Tibial nerve (tissue), 4 donors: ENCODE data around the gene MAP4K2. TPM values are rescaled to one million over a fixed set of nuclear protein-coding genes. Genes with fewer than 3 reads are reported as not detected.

Experiments used
- DNase-seq, 2 donors: peaks; one replicate each; pipeline ENCODE4 v3.0.0-alpha.2; 2019; ENCODE audit warnings: low spot score in 2 of 2
- H3K27ac ChIP-seq, 4 donors: fragments of 200-600 bp; sonication (generic) in 3 of 4; one replicate each; pipeline ENCODE4 v1.5.1; 2017 to 2019; ENCODE audit warnings: mild to moderate bottlenecking in 1 of 4
- H3K27me3 ChIP-seq, 2 donors: fragments of 200-600 bp; sonication (generic) in 1 of 2; one replicate each; pipeline versions ENCODE4 v1.5.1 to v1.6.0; 2017 to 2019
- H3K36me3 ChIP-seq, 3 donors: fragments of 200-600 bp; sonication (generic); one replicate each; pipeline ENCODE4 v1.5.1; 2018 to 2019
- H3K4me1 ChIP-seq, 4 donors: fragments of 200-600 bp; sonication (generic) in 3 of 4; one replicate each; pipeline ENCODE4 v1.5.1; 2017 to 2019
- H3K4me3 ChIP-seq, 4 donors: fragments of 200-600 bp; sonication (generic) in 3 of 4; one replicate each; pipeline ENCODE4 v1.5.1; 2017 to 2019; ENCODE audit warnings: mild to moderate bottlenecking in 1 of 4, moderate library complexity in 1 of 4
- H3K9me3 ChIP-seq, 4 donors: fragments of 200-600 bp; sonication (generic) in 3 of 4; one replicate each; pipeline ENCODE4 v1.5.1; 2017 to 2019
- CTCF ChIP-seq, 5 experiments: fragments of 200-600 bp in 3 of 5; fragments of 450-650 bp in 2 of 5; sonication (generic) in 3 of 5; IDR thresholded peaks; one replicate each; pipeline ENCODE4 v1.5.1; 2016 to 2019; ENCODE audit warnings: antibody characterized with exemption in 5 of 5, mild to moderate bottlenecking in 3 of 5, moderate library complexity in 2 of 5
- EP300 ChIP-seq, 2 donors: sonication (generic); formaldehyde crosslinking; IDR thresholded peaks; one replicate each; pipeline ENCODE4 v1.6.1; 2017; ENCODE audit warnings: antibody characterized with exemption in 2 of 2, mild to moderate bottlenecking in 1 of 2
- POLR2A ChIP-seq, 2 donors: fragments of 450-650 bp; IDR thresholded peaks; one replicate each; pipeline ENCODE4 v1.6.1; 2017; ENCODE audit warnings: antibody characterized with exemption in 2 of 2, mild to moderate bottlenecking in 2 of 2, moderate library complexity in 2 of 2
- WGBS, 2 donors: methylation state at CpG; one replicate each; pipeline ENCODE4 v1.1.5; 2018; 5-methylcytosine and 5-hydroxymethylcytosine counted together
- total RNA-seq, 4 donors: library from RNA; depleted of rRNA; stranded (reverse); fragments of >200 nt; gene quantifications; one replicate each; pipeline ENCODE4 v1.1.0, GENCODE V29; 2016

MAP4K2 gene
- total RNA-seq, 4 donors from 2014 or later = 10.6 to 22.2 (median 13.5) TPM

- WGBS, 2 donors = 39 to 42% methylated on average over 15 of the region's 15 CpGs
- peak in 1 of 2 donors; percentile 51 for DNase-seq
- Histone ChIP-seq H3K36me3 (peaks cover 0 to 46% (median 3%) of the 10 kb centered on the region in 3 donors), H3K27ac (no peak overlapping the region), H3K4me3 (no peak overlapping the region), H3K4me1 (peaks cover 0 to 5% (median 0%) of the 10 kb centered on the region in 4 donors), H3K9me3 (no peaks in the 10 kb centered on the region), H3K27me3 (no peaks in the 10 kb centered on the region)
- TF ChIP-seq CTCF (IDR thresholded peaks at IDR 0.05) = peak; percentile 51 to 66 (median 60)
- TF ChIP-seq POLR2A (IDR thresholded peaks at IDR 0.05) = no peak
Observed at GRCh38 chr11:64787526-64788320, 15.3 kb downstream of the MAP4K2 start.

GRCh38 chr11:64786308-64786707 is 16.7 kb downstream of the MAP4K2 start:
- Histone ChIP-seq H3K36me3 (peaks cover 0 to 39% (median 3%) of the 10 kb centered on the region in 3 donors), H3K4me3 (no peak overlapping the region), H3K9me3 (no peaks in the 10 kb centered on the region), H3K27ac (no peak overlapping the region), H3K4me1 (peaks cover 0 to 5% (median 0%) of the 10 kb centered on the region in 4 donors), H3K27me3 (no peaks in the 10 kb centered on the region)
- TF ChIP-seq EP300 (IDR thresholded peaks at IDR 0.05) = no peak
- TF ChIP-seq POLR2A (IDR thresholded peaks at IDR 0.05) = no peak
- TF ChIP-seq CTCF (IDR thresholded peaks at IDR 0.05) = no peak
- no peak for DNase-seq
- WGBS, 2 donors = 89 to 95% methylated on average over 10 of the region's 10 CpGs

GRCh38 chr11:64784813-64785581 is 18.0 kb downstream of the MAP4K2 start:
- no peak for TF ChIP-seq EP300 (IDR thresholded peaks at IDR 0.05)
- TF ChIP-seq POLR2A (IDR thresholded peaks at IDR 0.05) = no peak
- TF ChIP-seq CTCF (IDR thresholded peaks at IDR 0.05) = no peak
- Histone ChIP-seq H3K36me3 (peaks cover 0 to 26% (median 3%) of the 10 kb centered on the region in 3 donors), H3K4me3 (no peak overlapping the region), H3K27me3 (no peaks in the 10 kb centered on the region), H3K4me1 (peaks cover 0 to 6% (median 0%) of the 10 kb centered on the region in 4 donors), H3K9me3 (no peaks in the 10 kb centered on the region), H3K27ac (no peak overlapping the region)
- DNase-seq = no peak
- 85 to 90% methylated on average over 12 of the region's 12 CpGs for WGBS, 2 donors

- H3K36me3 ChIP-seq = peaks cover 0 to 36% (median 21%) of the 10 kb centered on the region in 3 donors
- peak; percentile 96 to 98 for DNase-seq
- 1% methylated on average over 31 to 38 of the region's 80 CpGs for WGBS, 2 donors
Observed at GRCh38 chr11:64778473-64779298, 24.3 kb downstream of the MAP4K2 start, which contains the start of gene SF1. Gene SF1 (minus strand): TSS chr11:64778542. CDS start chr11:64778392, 150 bp downstream.

More at GRCh38 chr11:64778473-64779298, 24.3 kb downstream of the MAP4K2 start, which contains the start of gene SF1:
- H3K4me1 ChIP-seq = peaks cover 3 to 45% (median 31%) of the 10 kb centered on the region in 4 donors
- H3K9me3 ChIP-seq = no peaks in the 10 kb centered on the region
- peak within 1 kb of the TSS; percentile 79 to 100 (median 98) for H3K4me3 ChIP-seq
- no peaks in the 10 kb centered on the region for H3K27me3 ChIP-seq
- TF ChIP-seq POLR2A (IDR thresholded peaks at IDR 0.05) (peak; percentile 85 to 96), CTCF (IDR thresholded peaks at IDR 0.05) (peak in 4 of 5 experiments; percentile 12 to 38 (median 31)), EP300 (IDR thresholded peaks at IDR 0.05) (peak; percentile 90 to 99)
- peak within 1 kb of the TSS; percentile 100 for H3K27ac ChIP-seq
